ENCODE results near the gene NOVA2.

- no peak for TF ChIP-seq TAF1 (IDR thresholded peaks at IDR 0.05; ENCODE audit: low read depth)
- no peak for TF ChIP-seq CEBPB (IDR thresholded peaks at IDR 0.05)
- TF ChIP-seq CREB1 (IDR thresholded peaks at IDR 0.05; ENCODE audit: low read depth) = no peak
- TF ChIP-seq, protein P1, sequence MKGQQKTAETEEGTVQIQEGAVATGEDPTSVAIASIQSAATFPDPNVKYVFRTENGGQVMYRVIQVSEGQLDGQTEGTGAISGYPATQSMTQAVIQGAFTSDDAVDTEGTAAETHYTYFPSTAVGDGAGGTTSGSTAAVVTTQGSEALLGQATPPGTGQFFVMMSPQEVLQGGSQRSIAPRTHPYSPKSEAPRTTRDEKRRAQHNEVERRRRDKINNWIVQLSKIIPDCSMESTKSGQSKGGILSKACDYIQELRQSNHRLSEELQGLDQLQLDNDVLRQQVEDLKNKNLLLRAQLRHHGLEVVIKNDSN (IDR thresholded peaks at IDR 0.05) = no peak
- TF ChIP-seq, protein P2, sequence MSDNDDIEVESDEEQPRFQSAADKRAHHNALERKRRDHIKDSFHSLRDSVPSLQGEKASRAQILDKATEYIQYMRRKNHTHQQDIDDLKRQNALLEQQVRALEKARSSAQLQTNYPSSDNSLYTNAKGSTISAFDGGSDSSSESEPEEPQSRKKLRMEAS (IDR thresholded peaks at IDR 0.05) = no peak
- TF ChIP-seq EP300 (IDR thresholded peaks at IDR 0.05; ENCODE audit: borderline replicate concordance) = no peak
- no peak for TF ChIP-seq RAD21 (IDR thresholded peaks at IDR 0.05; ENCODE audit: low read depth)
- TF ChIP-seq EGR1 (IDR thresholded peaks at IDR 0.05) = no peak
- TF ChIP-seq YY1 (IDR thresholded peaks at IDR 0.05; ENCODE audit: low read depth) = no peak
- no peak for TF ChIP-seq TEAD4 (IDR thresholded peaks at IDR 0.05)
- TF ChIP-seq, protein P3, sequence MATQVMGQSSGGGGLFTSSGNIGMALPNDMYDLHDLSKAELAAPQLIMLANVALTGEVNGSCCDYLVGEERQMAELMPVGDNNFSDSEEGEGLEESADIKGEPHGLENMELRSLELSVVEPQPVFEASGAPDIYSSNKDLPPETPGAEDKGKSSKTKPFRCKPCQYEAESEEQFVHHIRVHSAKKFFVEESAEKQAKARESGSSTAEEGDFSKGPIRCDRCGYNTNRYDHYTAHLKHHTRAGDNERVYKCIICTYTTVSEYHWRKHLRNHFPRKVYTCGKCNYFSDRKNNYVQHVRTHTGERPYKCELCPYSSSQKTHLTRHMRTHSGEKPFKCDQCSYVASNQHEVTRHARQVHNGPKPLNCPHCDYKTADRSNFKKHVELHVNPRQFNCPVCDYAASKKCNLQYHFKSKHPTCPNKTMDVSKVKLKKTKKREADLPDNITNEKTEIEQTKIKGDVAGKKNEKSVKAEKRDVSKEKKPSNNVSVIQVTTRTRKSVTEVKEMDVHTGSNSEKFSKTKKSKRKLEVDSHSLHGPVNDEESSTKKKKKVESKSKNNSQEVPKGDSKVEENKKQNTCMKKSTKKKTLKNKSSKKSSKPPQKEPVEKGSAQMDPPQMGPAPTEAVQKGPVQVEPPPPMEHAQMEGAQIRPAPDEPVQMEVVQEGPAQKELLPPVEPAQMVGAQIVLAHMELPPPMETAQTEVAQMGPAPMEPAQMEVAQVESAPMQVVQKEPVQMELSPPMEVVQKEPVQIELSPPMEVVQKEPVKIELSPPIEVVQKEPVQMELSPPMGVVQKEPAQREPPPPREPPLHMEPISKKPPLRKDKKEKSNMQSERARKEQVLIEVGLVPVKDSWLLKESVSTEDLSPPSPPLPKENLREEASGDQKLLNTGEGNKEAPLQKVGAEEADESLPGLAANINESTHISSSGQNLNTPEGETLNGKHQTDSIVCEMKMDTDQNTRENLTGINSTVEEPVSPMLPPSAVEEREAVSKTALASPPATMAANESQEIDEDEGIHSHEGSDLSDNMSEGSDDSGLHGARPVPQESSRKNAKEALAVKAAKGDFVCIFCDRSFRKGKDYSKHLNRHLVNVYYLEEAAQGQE (IDR thresholded peaks at IDR 0.05; ENCODE audit: low read depth) = no peak
- TF ChIP-seq TCF12 (IDR thresholded peaks at IDR 0.05; ENCODE audit: low read depth) = no peak
- TF ChIP-seq ZBTB7A (IDR thresholded peaks at IDR 0.05; ENCODE audit: low read depth) = no peak
Observed at GRCh38 chr19:45990113-45990728, 16.6 kb upstream of the NOVA2 start.

Data from Ishikawa (cell line).